Activated CD8-positive, alpha-beta memory T cell treated with anti-CD3 and anti-CD28 coated beads for 1 hour (primary cell): ENCODE measurements around the gene C1QTNF4.

Experiments
- DNase-seq, 2 donors: peaks; one replicate each; pipeline ENCODE4 v3.0.0-alpha.2; 2020; ENCODE audit warnings: low read depth in 1 of 2; ENCODE audit errors: extremely low read depth in 1 of 2

Gene C1QTNF4

GRCh38 chr11:47593492-47593933 is 698 bp downstream of the C1QTNF4 start:
- no peak for DNase-seq

- DNase-seq, result no peak
Measured at GRCh38 chr11:47592970-47593369, 1.2 kb downstream of the C1QTNF4 start.

GRCh38 chr11:47592251-47592650 is 2.0 kb downstream of the C1QTNF4 start:
- DNase-seq, result no peak

DNA sequence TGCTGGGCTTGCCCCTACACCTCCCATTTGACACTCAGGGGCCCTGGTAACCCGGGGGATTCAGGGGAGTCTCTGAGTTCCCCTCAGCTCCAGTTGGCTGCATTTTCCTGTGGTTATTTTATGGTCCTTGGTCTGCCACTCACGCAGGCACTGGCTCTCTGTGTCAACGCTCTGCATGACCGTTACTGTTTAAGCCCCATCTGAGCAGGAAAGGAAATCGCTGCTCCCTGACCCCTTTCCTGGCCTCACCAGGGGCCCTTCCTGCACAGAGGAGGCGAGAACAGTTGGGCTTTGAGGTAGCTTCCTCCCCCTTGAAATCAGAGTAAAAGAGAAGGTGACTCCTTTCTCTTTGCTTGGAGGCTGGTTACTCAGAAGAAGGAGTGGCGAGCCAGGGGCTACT is 2.4 kb downstream of the C1QTNF4 start:
- no peak for DNase-seq

- no peak for DNase-seq
Measured at GRCh38 chr11:47589977-47590861, 4.0 kb downstream of the C1QTNF4 start.

- DNase-seq, result no peak
Measured at GRCh38 chr11:47589584-47589976, 4.6 kb downstream of the C1QTNF4 start.

GRCh38 chr11:47589118-47589517 is 5.1 kb downstream of the C1QTNF4 start:
- DNase-seq, result no peak

- DNase-seq, result no peak
Measured at GRCh38 chr11:47587723-47588326, 6.4 kb downstream of the C1QTNF4 start.

DNA sequence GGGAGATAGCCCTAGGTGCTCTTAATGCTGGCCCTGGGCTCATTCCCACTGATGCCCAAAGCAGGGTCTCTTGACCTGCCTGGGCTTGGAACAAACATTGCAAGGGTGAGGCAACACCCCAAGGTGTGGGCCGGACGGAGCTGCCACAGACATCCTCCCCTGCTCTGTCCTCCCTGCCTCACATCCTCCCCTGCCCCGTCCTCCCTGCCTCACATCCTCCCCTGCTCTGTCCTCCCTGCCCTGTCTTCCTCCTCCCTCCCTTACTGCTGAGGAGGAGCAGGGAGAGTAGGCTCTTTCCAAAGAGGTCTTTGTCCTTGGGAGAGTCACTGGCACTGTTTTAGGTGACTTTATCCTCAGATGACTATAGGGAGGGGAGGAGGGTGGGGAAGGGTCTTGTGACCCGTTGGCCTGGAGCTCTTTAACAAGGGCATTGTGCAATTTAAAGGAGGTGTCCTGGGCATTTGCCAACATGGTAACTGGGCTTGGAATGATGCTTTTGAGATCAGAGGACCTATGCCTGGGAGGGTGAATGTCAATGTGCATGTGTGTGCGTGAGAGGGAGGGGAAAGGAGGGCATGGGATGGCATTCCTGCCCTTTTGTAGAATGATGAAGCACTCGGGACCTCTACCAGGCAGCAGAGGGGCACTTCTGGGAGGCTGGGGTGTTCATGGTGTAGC is 7.0 kb downstream of the C1QTNF4 start:
- no peak for DNase-seq

DNA sequence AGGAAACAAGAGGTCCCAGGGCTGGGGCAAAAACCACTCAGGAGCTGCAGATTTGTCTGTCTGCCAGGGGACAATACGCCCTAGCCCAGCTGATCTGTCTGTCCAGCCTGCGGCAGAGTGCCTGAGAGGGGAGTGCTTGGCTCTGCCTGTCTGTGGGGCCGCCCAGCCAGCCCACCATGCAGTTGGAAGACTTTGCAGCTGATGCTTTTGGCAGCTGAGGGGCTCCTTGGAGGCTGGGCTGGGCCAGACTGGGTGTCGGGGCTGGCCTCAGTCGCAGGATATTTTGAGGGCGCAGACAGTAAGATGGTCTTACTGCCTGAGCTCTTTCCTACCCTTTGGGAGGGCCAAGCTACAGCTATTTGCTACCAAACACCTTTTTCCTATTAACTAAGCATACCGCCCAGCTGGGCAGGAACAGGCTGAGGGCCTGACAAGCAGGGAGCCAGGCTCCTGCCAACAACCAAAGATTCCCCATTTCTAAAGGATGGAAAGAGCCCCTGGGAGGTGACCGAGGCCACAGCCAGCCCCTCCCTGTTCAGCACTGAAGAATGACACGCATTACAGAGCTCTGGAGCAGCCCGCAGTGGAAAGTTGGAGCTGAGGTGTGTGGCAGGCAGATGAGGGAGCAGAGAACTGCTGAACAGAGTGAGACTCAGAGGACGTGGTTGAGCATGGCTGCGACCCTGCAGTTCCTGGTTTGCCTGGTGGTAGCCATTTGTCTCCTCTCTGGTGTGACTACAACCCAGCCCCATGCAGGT is 7.9 kb downstream of the C1QTNF4 start, which contains the start of gene FAM180B:
Gene FAM180B (plus strand): TSS at position 581 of the 758 bp plus-strand sequence. CDS start 91 bp downstream, at position 672.
- DNase-seq, result no peak

DNA sequence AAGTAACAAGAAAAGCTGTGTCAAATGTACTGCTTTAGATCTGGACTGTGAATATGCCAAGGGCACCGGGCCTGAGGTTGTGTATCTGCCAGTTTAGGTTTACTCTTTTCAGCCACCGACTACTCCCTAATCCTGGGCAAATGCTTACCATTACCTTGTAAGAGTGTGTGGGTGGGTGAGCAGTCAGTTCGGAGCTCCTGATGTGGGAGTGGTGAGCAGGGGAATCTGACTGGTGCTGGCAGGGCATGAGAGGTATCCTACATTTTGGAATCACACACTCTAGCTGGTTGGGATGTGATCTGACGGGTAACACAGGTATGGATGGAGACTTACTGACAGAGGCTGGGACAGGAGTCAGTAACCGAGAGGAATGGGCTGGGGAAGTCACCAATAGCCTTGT is 10.4 kb downstream of the C1QTNF4 start:
- DNase-seq, result no peak

DNA sequence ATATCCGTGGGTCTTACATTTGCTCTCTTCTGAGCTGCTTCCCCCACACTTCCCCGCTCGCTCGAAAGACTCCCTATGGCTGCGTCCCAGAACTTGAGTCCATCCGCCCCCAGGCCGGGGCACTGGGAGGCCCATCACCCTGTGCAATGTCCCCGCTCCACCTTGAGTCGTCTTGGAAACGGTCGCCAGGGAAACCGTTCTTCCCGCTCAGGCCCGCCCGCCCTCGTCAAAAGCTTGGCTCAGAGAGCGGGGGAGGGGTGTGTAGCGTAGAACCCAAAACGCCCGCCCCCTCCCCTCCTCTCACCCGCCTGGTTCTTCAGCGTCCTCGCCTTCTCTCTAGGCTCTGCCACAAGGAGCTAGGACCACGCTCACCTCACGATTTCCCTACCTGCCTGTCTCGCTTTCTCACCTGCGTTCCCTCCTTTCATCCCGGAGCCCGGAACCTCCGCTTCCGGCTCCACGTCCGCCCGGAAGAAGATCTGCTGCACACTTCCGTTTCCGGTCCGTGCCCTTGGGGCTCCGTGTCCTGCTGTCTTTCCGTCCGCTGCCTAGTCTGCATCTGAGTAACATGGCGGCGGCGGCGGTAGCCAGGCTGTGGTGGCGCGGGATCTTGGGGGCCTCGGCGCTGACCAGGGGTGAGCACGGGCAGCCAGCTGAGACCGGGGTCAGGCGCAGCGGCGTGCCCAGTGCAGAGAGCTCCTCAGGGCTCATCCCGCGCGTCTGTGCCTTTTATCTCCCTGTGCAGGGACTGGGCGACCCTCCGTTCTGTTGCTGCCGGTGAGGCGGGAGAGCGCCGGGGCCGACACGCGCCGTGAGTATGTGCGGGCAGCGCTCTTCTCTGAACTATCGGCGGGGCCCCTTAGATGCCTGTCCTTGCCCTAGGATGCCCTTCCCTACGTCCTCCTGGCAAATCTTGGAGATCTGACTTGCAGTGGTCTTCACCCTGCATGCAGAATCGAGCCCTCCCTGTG is 15.4 kb downstream of the C1QTNF4 start, which contains the start of the genes KBTBD4 and NDUFS3:
Gene KBTBD4 (minus strand): TSS at position 447 of the 971 bp plus-strand sequence. CDS start 19 bp downstream, at position 428.
Gene NDUFS3 (plus strand): TSS at position 551 of the 971 bp plus-strand sequence. CDS start 18 bp downstream, at position 569.
- DNase-seq, result peak; percentile 73 to 75

GRCh38 chr11:47577460-47578041 is 16.7 kb downstream of the C1QTNF4 start:
- no peak for DNase-seq

DNA sequence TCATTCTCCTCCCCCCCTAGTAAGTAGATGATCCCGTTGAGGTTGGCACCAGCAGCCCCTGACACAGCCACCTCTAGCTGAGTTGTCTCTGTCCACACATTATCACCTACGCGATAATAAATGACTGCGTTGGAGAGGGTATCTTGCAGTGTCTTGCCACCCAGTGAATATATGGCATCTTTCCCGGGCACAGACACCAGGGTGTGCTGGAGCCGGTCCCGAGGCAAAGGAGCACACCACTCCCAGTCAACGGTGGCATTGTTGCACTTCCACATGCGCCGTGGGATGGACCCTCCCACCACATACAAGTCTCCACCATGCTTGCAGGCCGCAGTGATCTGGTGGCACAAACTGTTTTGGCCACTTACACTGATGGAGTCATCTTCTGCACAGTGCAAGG is 20.9 kb downstream of the C1QTNF4 start:
- no peak for DNase-seq

GRCh38 chr11:47572715-47573255 is 21.4 kb downstream of the C1QTNF4 start:
- no peak for DNase-seq

DNA sequence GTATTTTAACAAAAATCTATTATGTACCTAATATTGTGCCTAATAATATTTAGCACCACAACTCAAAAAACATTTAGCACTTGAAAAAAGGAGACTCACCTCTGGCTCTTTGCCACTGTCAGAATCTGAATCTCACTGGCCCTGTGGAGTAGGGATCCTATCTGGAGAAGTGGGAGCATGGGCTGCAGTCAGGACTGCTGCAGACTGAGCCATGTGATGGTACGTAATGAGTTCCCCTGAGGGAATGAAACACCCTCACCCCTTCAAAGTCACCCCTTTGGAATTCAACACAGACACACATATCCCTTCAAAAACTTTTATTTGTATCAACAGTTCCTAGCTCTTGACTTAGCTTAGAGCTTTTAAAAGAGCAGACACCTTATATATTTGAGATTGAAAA is 22.3 kb downstream of the C1QTNF4 start:
- DNase-seq, result no peak

GRCh38 chr11:47571357-47571729 is 22.9 kb downstream of the C1QTNF4 start:
- no peak for DNase-seq

DNA sequence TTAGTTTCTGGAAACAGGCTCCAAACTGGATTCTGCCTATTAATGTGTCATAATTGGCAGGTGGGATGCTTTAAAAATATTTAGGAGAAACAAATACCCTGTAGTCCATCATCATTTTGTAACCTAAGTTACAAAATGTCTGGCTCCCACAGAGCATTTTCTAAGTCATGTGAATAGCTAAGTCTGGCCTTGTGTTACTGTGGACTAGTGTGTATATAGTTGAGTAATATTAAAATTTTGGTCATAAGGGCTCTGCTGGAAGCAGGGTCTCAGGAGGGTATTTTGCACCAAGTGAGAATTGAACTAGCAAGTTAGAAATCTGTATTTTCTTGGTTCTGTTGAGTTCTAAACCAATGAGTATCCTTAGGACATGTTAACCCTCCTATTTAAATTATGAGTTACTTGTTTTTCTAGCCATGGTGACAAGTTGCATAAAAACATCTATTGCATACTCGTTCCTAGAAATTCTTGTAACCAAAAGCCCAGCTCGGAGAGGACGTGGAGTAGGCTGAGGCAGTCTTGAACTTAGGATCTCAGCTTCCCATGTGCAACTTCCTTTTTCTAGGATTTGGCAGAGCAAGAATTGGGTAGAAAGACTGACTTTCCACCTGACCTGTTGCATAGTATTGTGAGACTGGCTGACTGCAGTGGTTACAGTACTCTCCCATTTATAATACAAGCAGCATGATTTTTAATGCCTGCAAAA is 23.4 kb downstream of the C1QTNF4 start:
- DNase-seq, result no peak
